GM21447 (cell line): Measurements from ENCODE around the gene ASB13.

Experiments used
- ATAC-seq: cut with Tn5 transposase; IDR thresholded peaks from one replicate; pipeline ENCODE4 v1.9.1; 2021; ENCODE audit not compliant: unreplicated experiment

The ASB13 gene

GRCh38 chr10:5670662-5671375, 4.4 kb upstream of the ASB13 start:
- ATAC-seq, result no peak

GRCh38 chr10:5669604-5670003, 3.2 kb upstream of the ASB13 start:
- ATAC-seq, result no peak

GRCh38 chr10:5668429-5668828, 2.0 kb upstream of the ASB13 start:
- ATAC-seq, result no peak

- no peak for ATAC-seq
Observed at GRCh38 chr10:5666841-5667630, 641 bp upstream of the ASB13 start.

- no peak for ATAC-seq
Observed at GRCh38 chr10:5665373-5666007, 905 bp downstream of the ASB13 start.

- no peak for ATAC-seq
Observed at GRCh38 chr10:5663692-5664427, 2.5 kb downstream of the ASB13 start.

GRCh38 chr10:5662708-5663579, 3.5 kb downstream of the ASB13 start:
- no peak for ATAC-seq

GRCh38 chr10:5661043-5661442, 5.4 kb downstream of the ASB13 start:
- ATAC-seq, result no peak

- peak; percentile 79 for ATAC-seq
Observed at GRCh38 chr10:5659702-5660528, 6.5 kb downstream of the ASB13 start.

GRCh38 chr10:5658871-5659618, 7.3 kb downstream of the ASB13 start:
- ATAC-seq, result no peak

GRCh38 chr10:5656737-5657579, 9.4 kb downstream of the ASB13 start:
- no peak for ATAC-seq

- ATAC-seq, result no peak
Observed at GRCh38 chr10:5655121-5655520, 11.3 kb downstream of the ASB13 start.

GRCh38 chr10:5654218-5654755, 12.1 kb downstream of the ASB13 start:
- no peak for ATAC-seq

- no peak for ATAC-seq
Observed at GRCh38 chr10:5652746-5653145, 13.6 kb downstream of the ASB13 start.

GRCh38 chr10:5651388-5651764, 15.0 kb downstream of the ASB13 start:
- no peak for ATAC-seq

- no peak for ATAC-seq
Observed at GRCh38 chr10:5650664-5651387, 15.6 kb downstream of the ASB13 start.

GRCh38 chr10:5649746-5650145, 16.6 kb downstream of the ASB13 start:
- no peak for ATAC-seq
